H1 (cell line): ENCODE results near the gene RHOB. TPM values are rescaled to one million over a fixed set of nuclear protein-coding genes. Genes with fewer than 3 reads are reported as not detected.
"Not testable (repeated sequence)": the region's sequence is repeated elsewhere in the genome, so short reads cannot be mapped to it uniquely, and the experiment has no call there.

Experiments used
- CTCF ChIA-PET: fragments of 300-600 bp; sonication (Branson Sonifier 250); formaldehyde crosslinking; loops from one replicate; lab custom pipeline; 2021; ENCODE audit not compliant: partially characterized antibody; lab: Charles Lee
- POLR2A ChIA-PET: fragments of 300-600 bp; sonication (Branson Sonifier 250); formaldehyde crosslinking; loops from one replicate; lab custom pipeline; 2021; ENCODE audit warnings: inconsistent platforms; ENCODE audit not compliant: partially characterized antibody; lab: Charles Lee
- DNase-seq, 2 experiments: peaks; one replicate each; pipeline versions ENCODE4 v3.0.0 to v3.0.0-alpha.2; 2010 to 2022; ENCODE audit warnings: low spot score in 2 of 2, low read depth in 1 of 2, mixed read lengths in 1 of 2
- FAIRE-seq: peaks from 2 replicates; lab custom pipeline; 2011; peaks lifted over from hg19 to GRCh38; lab: Jason Lieb, UNC
- H2AFZ ChIP-seq: 2 replicates; pipeline ENCODE4 v1.8.1; 2012; ENCODE audit warnings: low read length, inconsistent platforms
- H2AK5ac ChIP-seq: 2 replicates; pipeline ENCODE4 v1.6.1; 2013; ENCODE audit warnings: low read depth, low read length
- H2BK120ac ChIP-seq: replicated peaks from 2 replicates; pipeline ENCODE3; 2013; ENCODE audit warnings: low read depth, low read length, inconsistent platforms
- H2BK12ac ChIP-seq: 2 replicates; pipeline ENCODE4 v1.6.1; 2013; ENCODE audit warnings: low read depth, low read length
- H2BK15ac ChIP-seq: 2 replicates; pipeline ENCODE4 v1.6.1; 2013; ENCODE audit warnings: low read length
- H2BK20ac ChIP-seq: 2 replicates; pipeline ENCODE4 v1.6.1; 2013; ENCODE audit warnings: low read length
- H2BK5ac ChIP-seq: 2 replicates; pipeline ENCODE4 v1.6.1; 2013; ENCODE audit warnings: low read depth, low read length
- H3K14ac ChIP-seq: 2 replicates; pipeline ENCODE4 v1.6.1; 2013; ENCODE audit warnings: inconsistent platforms; ENCODE audit not compliant: insufficient read length
- H3K18ac ChIP-seq: 2 replicates; pipeline ENCODE4 v1.6.1; 2013; ENCODE audit warnings: low read length; ENCODE audit errors: extremely low read depth
- H3K23ac ChIP-seq: 2 replicates; pipeline ENCODE4 v1.6.1; 2013; ENCODE audit warnings: inconsistent platforms; ENCODE audit not compliant: insufficient read length
- H3K23me2 ChIP-seq: 2 replicates; pipeline ENCODE4 v1.6.1; 2013; ENCODE audit warnings: low read depth, low read length
- H3K27ac ChIP-seq: 2 replicates; pipeline ENCODE4 v1.6.1; 2011; ENCODE audit warnings: low read depth, low read length, inconsistent platforms
- H3K27me3 ChIP-seq, 4 experiments: replicated peaks in 1 of 4; 1 replicate in 1 of 4; 2 replicates in 3 of 4; pipeline versions ENCODE4 v1.6.1 to v1.8.1; 2011 to 2013; ENCODE audit warnings: low read length in 3 of 4, mild to moderate bottlenecking in 3 of 4, inconsistent platforms in 2 of 4, mixed read lengths in 2 of 4, moderate library complexity in 1 of 4; ENCODE audit not compliant: control insufficient read depth in 3 of 4, insufficient read depth in 3 of 4; ENCODE audit errors: extremely low read depth in 1 of 4
- H3K36me3 ChIP-seq, 4 experiments: 2 replicates each; pipeline versions ENCODE4 v1.6.1 to v1.8.1; 2011 to 2013; ENCODE audit warnings: mild to moderate bottlenecking in 4 of 4, low read length in 3 of 4, moderate library complexity in 2 of 4, control low read depth in 1 of 4, inconsistent platforms in 1 of 4; ENCODE audit not compliant: insufficient read depth in 4 of 4, control insufficient read depth in 2 of 4
- H3K4ac ChIP-seq: replicated peaks from 2 replicates; pipeline ENCODE3; 2013; ENCODE audit warnings: low read length, low read depth, mixed read lengths, inconsistent platforms; ENCODE audit not compliant: insufficient read length
- H3K4me1 ChIP-seq, 4 experiments: replicated peaks in 1 of 4; 1 replicate in 1 of 4; 2 replicates in 3 of 4; pipeline versions ENCODE4 v1.6.1 to v1.8.1; 2011 to 2013; ENCODE audit warnings: low read length in 3 of 4, inconsistent platforms in 2 of 4, mixed read lengths in 1 of 4; ENCODE audit not compliant: insufficient read depth in 4 of 4, control insufficient read depth in 3 of 4
- H3K4me2 ChIP-seq, 2 experiments: 2 replicates each; pipeline versions ENCODE4 v1.6.1 to v1.8.1; 2011 to 2013; ENCODE audit warnings: low read depth in 2 of 2, low read length in 2 of 2, control low read depth in 1 of 2, inconsistent platforms in 1 of 2, mild to moderate bottlenecking in 1 of 2; ENCODE audit not compliant: insufficient read depth in 1 of 2
- H3K4me3 ChIP-seq, 4 experiments: fragments of 200-600, 300-600 bp in 1 of 4; sonication (generic), shearing (Covaris generic), sonication (Bioruptor Twin) in 1 of 4; 2 replicates each; pipeline versions ENCODE4 v1.5.1 to v1.8.1; 2011 to 2016; ENCODE audit warnings: low read length in 4 of 4, low read depth in 3 of 4, control low read depth in 2 of 4, inconsistent platforms in 2 of 4, mild to moderate bottlenecking in 2 of 4, mixed read lengths in 1 of 4, moderate library complexity in 1 of 4; ENCODE audit not compliant: insufficient read depth in 2 of 4; ENCODE audit errors: extremely low read depth in 1 of 4
- H3K56ac ChIP-seq: replicated peaks from 2 replicates; pipeline ENCODE3; 2013; ENCODE audit warnings: low read depth, mild to moderate bottlenecking, mixed read lengths, low read length, inconsistent platforms; ENCODE audit not compliant: insufficient read length
- H3K79me1 ChIP-seq: 2 replicates; pipeline ENCODE4 v1.6.1; 2013; ENCODE audit warnings: low read depth, low read length, control low read depth
- H3K79me2 ChIP-seq, 2 experiments: 2 replicates each; pipeline versions ENCODE4 v1.6.1 to v1.8.1; 2012 to 2013; ENCODE audit warnings: low read length in 2 of 2, mild to moderate bottlenecking in 2 of 2, inconsistent platforms in 1 of 2; ENCODE audit not compliant: insufficient read depth in 2 of 2, control insufficient read depth in 1 of 2
- H3K9ac ChIP-seq, 4 experiments: replicated peaks in 1 of 4; 1 replicate in 1 of 4; 2 replicates in 3 of 4; pipeline versions ENCODE4 v1.6.1 to v1.8.1; 2011 to 2013; ENCODE audit warnings: low read depth in 3 of 4, low read length in 3 of 4, control low read depth in 2 of 4, mild to moderate bottlenecking in 2 of 4, moderate library complexity in 2 of 4, inconsistent platforms in 1 of 4; ENCODE audit errors: extremely low read depth in 1 of 4
- H3K9me3 ChIP-seq, 2 experiments: 2 replicates each; pipeline versions ENCODE4 v1.6.1 to v1.8.1; 2012 to 2013; ENCODE audit warnings: mild to moderate bottlenecking in 2 of 2, moderate library complexity in 2 of 2, control low read depth in 1 of 2, inconsistent platforms in 1 of 2, low read depth in 1 of 2, low read length in 1 of 2, mixed read lengths in 1 of 2; ENCODE audit not compliant: insufficient read depth in 2 of 2
- H4K20me1 ChIP-seq, 2 experiments: replicated peaks in 1 of 2; 2 replicates each; pipeline versions ENCODE3 to v1.8.1; 2011 to 2013; ENCODE audit warnings: inconsistent platforms in 2 of 2, low read length in 2 of 2, mild to moderate bottlenecking in 1 of 2; ENCODE audit not compliant: insufficient read depth in 2 of 2, control insufficient read depth in 1 of 2
- H4K5ac ChIP-seq: 2 replicates; pipeline ENCODE4 v1.6.1; 2013; ENCODE audit warnings: low read length, low read depth, mixed read lengths, inconsistent platforms; ENCODE audit not compliant: insufficient read length
- H4K8ac ChIP-seq: 2 replicates; pipeline ENCODE4 v1.8.0; 2013; ENCODE audit warnings: mild to moderate bottlenecking, moderate library complexity, low read length, inconsistent platforms; ENCODE audit not compliant: insufficient read depth; ENCODE audit errors: extremely low read depth
- H4K91ac ChIP-seq: replicated peaks from 2 replicates; pipeline ENCODE3; 2013; ENCODE audit warnings: low read length, mixed read lengths, inconsistent platforms; ENCODE audit not compliant: insufficient read length
- ASH2L ChIP-seq: fragments of 200-600, 300-600 bp; sonication (generic); IDR thresholded peaks from one replicate; pipeline ENCODE4 v1.7.1; 2017; ENCODE audit warnings: low read length
- CEBPB ChIP-seq: IDR thresholded peaks from 2 replicates; pipeline ENCODE4 v1.6.1; 2012; ENCODE audit warnings: low read depth, low read length
- KDM4A ChIP-seq: IDR thresholded peaks from one replicate; pipeline ENCODE4 v1.7.1; 2012; ENCODE audit warnings: low read depth, mild to moderate bottlenecking, moderate library complexity, low read length, inconsistent platforms; ENCODE audit not compliant: severe bottlenecking
- PHF8 ChIP-seq: fragments of 200-600 bp; sonication (generic); conservative IDR thresholded peaks from 2 replicates; pipeline ENCODE4 v1.7.1; 2012; ENCODE audit warnings: low read depth, mild to moderate bottlenecking, inconsistent platforms, low read length, moderate library complexity
- WGBS, 2 experiments: shearing (Covaris generic) in 1 of 2; methylation state at CpG; one replicate each; pipeline versions ENCODE4 v1.1.6 to v1.1.7; 2013 to 2015; ENCODE audit warnings: low lambda C conversion rate in 2 of 2, mixed read lengths in 2 of 2, inconsistent platforms in 1 of 2, low coverage in 1 of 2, missing lambda C conversion rate in 1 of 2; ENCODE audit not compliant: insufficient replicate concordance in 2 of 2, insufficient coverage in 1 of 2, insufficient read length in 1 of 2; ENCODE audit errors: extremely low coverage in 1 of 2, missing lambda C conversion rate in 1 of 2; 5-methylcytosine and 5-hydroxymethylcytosine counted together
- polyA plus RNA-seq, 7 experiments: library from polyadenylated mRNA; depleted of rRNA in 3 of 7; stranded (reverse) in 5 of 7; unstranded in 2 of 7; fragments of >200 nt in 5 of 7; fragments of 200-250 nt in 2 of 7; gene quantifications; 1 replicate in 5 of 7; 2 replicates in 1 of 7; 4 replicates in 1 of 7; pipeline versions ENCODE4 v1.2.1 to v1.2.3, GENCODE V29; 2011 to 2013; ENCODE audit warnings: missing spikeins in 2 of 7, mixed read lengths in 2 of 7
- total RNA-seq: library from RNA; stranded (reverse); fragmentation: NEBNext Ultra II Directional; extraction: Animal tissue kit (Norgen Biotek cat#: 25700); gene quantifications from 2 replicates; pipeline ENCODE4 v1.2.1, GENCODE V29; 2021

Gene RHOB
- total and polyA plus RNA-seq, 2 of the 8 experiments (the other 6 are each of a cell fraction or from before 2014, with no cell fraction given), result 9.3 to 9.5 TPM

GRCh38 chr2:20491739-20492531 lies 45.1 kb downstream of the RHOB start (continued):
- TF ChIP-seq KDM4A, result no peak
- no peak for TF ChIP-seq ASH2L
- no peak for TF ChIP-seq CEBPB
- no peak for TF ChIP-seq PHF8

GRCh38 chr2:20493095-20493494 lies 46.2 kb downstream of the RHOB start:
- H2AK5ac ChIP-seq, H2BK15ac ChIP-seq, H3K36me3 ChIP-seq, H3K4me3 ChIP-seq, H4K8ac ChIP-seq, H3K9me3 ChIP-seq, H2AFZ ChIP-seq, H4K5ac ChIP-seq, H4K91ac ChIP-seq, H4K20me1 ChIP-seq, H3K23ac ChIP-seq, H3K56ac ChIP-seq, H2BK20ac ChIP-seq, H3K27me3 ChIP-seq, H3K79me2 ChIP-seq, H3K14ac ChIP-seq, H2BK5ac ChIP-seq, H3K27ac ChIP-seq, H3K23me2 ChIP-seq, H2BK120ac ChIP-seq, FAIRE-seq, POLR2A ChIA-PET, H3K4me2 ChIP-seq, H3K79me1 ChIP-seq, H2BK12ac ChIP-seq, H3K4ac ChIP-seq, DNase-seq, H3K18ac ChIP-seq, H3K9ac ChIP-seq, H3K4me1 ChIP-seq: not testable (repeated sequence)
- WGBS, 2 experiments, result 86% methylated on average over 3 of the region's 3 CpGs; no CpG with 5 or more reads in 1 of the 2 experiments
- CTCF ChIA-PET, result interaction anchor here (0.6 to 2.6 kb wide), 3 partner anchors 7 to 69 kb away, joined by 3 to 8 read pairs (median 4); no protein-coding TSS in a partner anchor
